Measurements from ENCODE around the gene STAM. TPM values are rescaled to one million over a fixed set of nuclear protein-coding genes. Genes with fewer than 3 reads are reported as not detected.

STAM gene
- total RNA-seq, 1 donor from 2014 or later: 34.8 TPM

Small RNA genes within 50 kb of the gene (small RNA-seq; reads per million reads assigned to genes)
- gene AC069542.2: not detected

Other genes starting within 250 kb of the STAM start
- 16.2 TPM for gene ST8SIA6, start 189.6 kb upstream of the STAM start, total RNA-seq
- 18.7 TPM for gene HACD1, start 26.8 kb upstream of the STAM start, total RNA-seq
- gene TMEM236, start 108.0 kb downstream of the STAM start, total RNA-seq: 0.16 TPM
- 4.5 TPM for gene MRC1, start 165.2 kb downstream of the STAM start, total RNA-seq